Stimulated activated naive CD8-positive, alpha-beta T cell treated with anti-CD3 and anti-CD28 coated beads, Interleukin-15, amount 100 ng/mL, for 72 hours (primary cell): ENCODE results near the gene PALM.

Experiments used
- ATAC-seq: fragments of 150-1000 bp; cut with Tn5 transposase; 2 replicates; pipeline ENCODE4 v1.10.0; 2021; ENCODE audit warnings: mild to moderate bottlenecking, moderate library complexity
- DNase-seq, 2 donors: peaks; one replicate each; pipeline ENCODE4 v3.0.0; 2021 to 2022
- H3K27ac Mint-ChIP-seq, 2 donors: one replicate each; pipeline ENCODE4 v1.8.0; 2022; ENCODE audit warnings: mild to moderate bottlenecking in 2 of 2, mixed read lengths in 2 of 2, moderate library complexity in 2 of 2
- H3K27me3 Mint-ChIP-seq: one replicate; pipeline ENCODE4 v1.8.0; 2022; ENCODE audit warnings: mixed read lengths
- H3K4me1 Mint-ChIP-seq: one replicate; pipeline ENCODE4 v1.8.0; 2022; ENCODE audit warnings: mild to moderate bottlenecking, mixed read lengths
- H3K4me3 Mint-ChIP-seq, 2 donors: one replicate each; pipeline ENCODE4 v1.8.0; 2022; ENCODE audit warnings: mild to moderate bottlenecking in 2 of 2, mixed read lengths in 2 of 2, moderate library complexity in 1 of 2
- H3K9me3 Mint-ChIP-seq, 2 donors: one replicate each; pipeline ENCODE4 v1.8.0; 2022; ENCODE audit warnings: mixed read lengths in 2 of 2

Gene PALM

GRCh38 chr19:747432-748273 lies 38.9 kb downstream of the PALM start:
- ATAC-seq (peak; percentile 52), DNase-seq (no peak)
- H3K4me3 Mint-ChIP-seq = no peak overlapping the region
- H3K27ac Mint-ChIP-seq = no peak overlapping the region
- H3K27me3 Mint-ChIP-seq = no peaks in the 10 kb centered on the region
- peaks cover 0 to 21% of the 10 kb centered on the region in 2 donors for H3K9me3 Mint-ChIP-seq
- H3K4me1 Mint-ChIP-seq = no peaks in the 10 kb centered on the region

GRCh38 chr19:748274-748598 lies 39.5 kb downstream of the PALM start:
- Mint-ChIP-seq H3K4me3 (no peak overlapping the region), H3K4me1 (no peaks in the 10 kb centered on the region), H3K27me3 (no peaks in the 10 kb centered on the region), H3K27ac (no peak overlapping the region), H3K9me3 (peaks cover 0 to 20% of the 10 kb centered on the region in 2 donors)
- no peak for DNase-seq
- ATAC-seq = no peak

- no peak overlapping the region for H3K27ac Mint-ChIP-seq
- no peaks in the 10 kb centered on the region for H3K27me3 Mint-ChIP-seq
- H3K9me3 Mint-ChIP-seq = peaks cover 0 to 15% of the 10 kb centered on the region in 2 donors
- H3K4me1 Mint-ChIP-seq = no peaks in the 10 kb centered on the region
- no peak overlapping the region for H3K4me3 Mint-ChIP-seq
- ATAC-seq (no peak), DNase-seq (no peak)
Measured at GRCh38 chr19:749811-750210, 41.1 kb downstream of the PALM start.

- no peak within 1 kb of the TSS for H3K27ac Mint-ChIP-seq
- H3K27me3 Mint-ChIP-seq = no peaks in the 10 kb centered on the region
- H3K4me3 Mint-ChIP-seq = no peak within 1 kb of the TSS
- H3K9me3 Mint-ChIP-seq = peaks cover 0 to 12% of the 10 kb centered on the region in 2 donors
- H3K4me1 Mint-ChIP-seq = no peaks in the 10 kb centered on the region
- DNase-seq (no peak), ATAC-seq (no peak)
Measured at GRCh38 chr19:750640-751423, 42.1 kb downstream of the PALM start, which contains the start of gene MISP. TSS of gene MISP (plus strand) at chr19:751112. CDS start at chr19:756947, 5,835 bp downstream.

- H3K9me3 Mint-ChIP-seq = peaks cover 0 to 6% of the 10 kb centered on the region in 2 donors
- H3K27ac Mint-ChIP-seq = no peak overlapping the region
- ATAC-seq = no peak
Measured at GRCh38 chr19:751501-752341, 43.0 kb downstream of the PALM start.

GRCh38 chr19:752652-753517 lies 44.1 kb downstream of the PALM start:
- Mint-ChIP-seq H3K9me3 (peaks cover 0 to 9% of the 10 kb centered on the region in 2 donors), H3K4me1 (no peaks in the 10 kb centered on the region), H3K27ac (no peak overlapping the region), H3K27me3 (no peaks in the 10 kb centered on the region), H3K4me3 (no peak overlapping the region)
- ATAC-seq (no peak), DNase-seq (no peak)

More at GRCh38 chr19:751501-752341, 43.0 kb downstream of the PALM start:
- Mint-ChIP-seq H3K27me3 (no peaks in the 10 kb centered on the region), H3K4me3 (no peak overlapping the region), H3K4me1 (no peaks in the 10 kb centered on the region)
- DNase-seq = no peak

GRCh38 chr19:754530-754929 lies 45.8 kb downstream of the PALM start:
- no peak for DNase-seq
- H3K4me3 Mint-ChIP-seq = no peak overlapping the region
- H3K27me3 Mint-ChIP-seq = no peaks in the 10 kb centered on the region

GRCh38 chr19:755063-755462 lies 46.3 kb downstream of the PALM start:
- H3K4me3 Mint-ChIP-seq = no peak overlapping the region
- H3K27me3 Mint-ChIP-seq = no peaks in the 10 kb centered on the region
- no peak for ATAC-seq
- peaks cover 0 to 25% of the 10 kb centered on the region in 2 donors for H3K9me3 Mint-ChIP-seq
- no peak for DNase-seq
- no peak overlapping the region for H3K27ac Mint-ChIP-seq
- H3K4me1 Mint-ChIP-seq = no peaks in the 10 kb centered on the region

More at GRCh38 chr19:754530-754929, 45.8 kb downstream of the PALM start:
- peaks cover 0 to 21% of the 10 kb centered on the region in 2 donors for H3K9me3 Mint-ChIP-seq
- H3K27ac Mint-ChIP-seq = no peak overlapping the region
- ATAC-seq = no peak
- H3K4me1 Mint-ChIP-seq = no peaks in the 10 kb centered on the region

GRCh38 chr19:756236-756635 lies 47.5 kb downstream of the PALM start:
- ATAC-seq = peak; percentile 70
- Mint-ChIP-seq H3K9me3 (peaks cover 0 to 25% of the 10 kb centered on the region in 2 donors), H3K27me3 (no peaks in the 10 kb centered on the region), H3K4me3 (no peak overlapping the region), H3K4me1 (no peaks in the 10 kb centered on the region), H3K27ac (no peak overlapping the region)
- DNase-seq = no peak

GRCh38 chr19:756821-757688 lies 48.3 kb downstream of the PALM start:
- ATAC-seq = no peak
- no peaks in the 10 kb centered on the region for H3K27me3 Mint-ChIP-seq
- H3K27ac Mint-ChIP-seq = no peak overlapping the region
- DNase-seq = no peak
- peaks cover 0 to 25% of the 10 kb centered on the region in 2 donors for H3K9me3 Mint-ChIP-seq
- H3K4me3 Mint-ChIP-seq = no peak overlapping the region
- H3K4me1 Mint-ChIP-seq = no peaks in the 10 kb centered on the region

GRCh38 chr19:757811-758668 lies 49.3 kb downstream of the PALM start:
- Mint-ChIP-seq H3K27ac (no peak overlapping the region), H3K4me3 (no peak overlapping the region), H3K27me3 (no peaks in the 10 kb centered on the region), H3K9me3 (peaks cover 0 to 25% of the 10 kb centered on the region in 2 donors), H3K4me1 (no peaks in the 10 kb centered on the region)
- DNase-seq = no peak
- ATAC-seq = no peak

GRCh38 chr19:763181-763580 lies 54.4 kb downstream of the PALM start:
- ATAC-seq (no peak), DNase-seq (no peak)
- Mint-ChIP-seq H3K27ac (no peak overlapping the region), H3K27me3 (peaks cover 7% of the 10 kb centered on the region), H3K4me1 (no peaks in the 10 kb centered on the region), H3K9me3 (peaks cover 0 to 13% of the 10 kb centered on the region in 2 donors), H3K4me3 (no peak overlapping the region)

- Mint-ChIP-seq H3K9me3 (peaks cover 0 to 8% of the 10 kb centered on the region in 2 donors), H3K4me3 (no peak overlapping the region), H3K4me1 (no peaks in the 10 kb centered on the region), H3K27ac (no peak overlapping the region), H3K27me3 (peaks cover 7% of the 10 kb centered on the region)
- DNase-seq (no peak), ATAC-seq (no peak)
Measured at GRCh38 chr19:763869-764268, 55.1 kb downstream of the PALM start.
